ENCODE data around the gene PRRG1. TPM values are rescaled to one million over a fixed set of nuclear protein-coding genes. Genes with fewer than 3 reads are reported as not detected.
"Not testable (repeated sequence)": the region's sequence is repeated elsewhere in the genome, so short reads cannot be mapped to it uniquely, and the experiment has no call there.

Gene PRRG1
- total RNA-seq, 2 donors from 2014 or later = 3.7 to 5.0 TPM

- Histone ChIP-seq H3K36me3 (no peaks in the 10 kb centered on the region), H3K4me1 (replicated peaks) (no peaks in the 10 kb centered on the region), H3K4me3 (no peak overlapping the region), H3K27me3 (replicated peaks; ENCODE audit: insufficient read depth) (no peaks in the 10 kb centered on the region), H3K27ac (no peak overlapping the region), H3K9me3 (no peaks in the 10 kb centered on the region)
- 83% methylated on average over 2 of the region's 2 CpGs for WGBS
- intact Hi-C loops (cut with DNase I) = no loop called here
- DNase-seq (ENCODE audit: low spot score) = no peak
- no peak for TF ChIP-seq CTCF (IDR thresholded peaks at IDR 0.05)
- TF ChIP-seq POLR2AphosphoS5 (IDR thresholded peaks at IDR 0.05) = no peak
- TF ChIP-seq POLR2A (IDR thresholded peaks at IDR 0.05) = no peak
These were observed 136.3 kb downstream of the PRRG1 start for GRCh38 chrX:37485429-37485828.

- no peaks in the 10 kb centered on the region for H3K9me3 ChIP-seq
- WGBS = no CpG with 5 or more reads among the region's 5 CpGs
- TF ChIP-seq POLR2AphosphoS5 (IDR thresholded peaks at IDR 0.05) (no peak), CTCF (IDR thresholded peaks at IDR 0.05) (no peak), POLR2A (IDR thresholded peaks at IDR 0.05) (no peak)
- H3K36me3 ChIP-seq = no peaks in the 10 kb centered on the region
- H3K4me3 ChIP-seq = no peak overlapping the region
- no peak for DNase-seq (ENCODE audit: low spot score)
- no peaks in the 10 kb centered on the region for H3K4me1 ChIP-seq (replicated peaks)
- intact Hi-C loops (cut with DNase I) = no loop called here
- no peak overlapping the region for H3K27ac ChIP-seq
- H3K27me3 ChIP-seq (replicated peaks; ENCODE audit: insufficient read depth) = no peaks in the 10 kb centered on the region
These were observed 138.1 kb downstream of the PRRG1 start for GRCh38 chrX:37487271-37487670.

- TF ChIP-seq CTCF (IDR thresholded peaks at IDR 0.05) (no peak), POLR2A (IDR thresholded peaks at IDR 0.05) (no peak), POLR2AphosphoS5 (IDR thresholded peaks at IDR 0.05) (no peak)
- 85% methylated on average over 3 of the region's 3 CpGs for WGBS
- intact Hi-C loops (cut with DNase I) = no loop called here
- Histone ChIP-seq H3K9me3 (no peaks in the 10 kb centered on the region), H3K27me3 (replicated peaks; ENCODE audit: insufficient read depth) (no peaks in the 10 kb centered on the region), H3K4me3 (no peak overlapping the region), H3K27ac (no peak overlapping the region), H3K36me3 (no peaks in the 10 kb centered on the region), H3K4me1 (replicated peaks) (no peaks in the 10 kb centered on the region)
- DNase-seq (ENCODE audit: low spot score) = no peak
These were observed 139.2 kb downstream of the PRRG1 start for GRCh38 chrX:37488323-37488722.

GRCh38 chrX:37491686-37492085 is 142.5 kb downstream of the PRRG1 start:
- no peaks in the 10 kb centered on the region for H3K9me3 ChIP-seq
- H3K36me3 ChIP-seq = no peaks in the 10 kb centered on the region
- H3K4me3 ChIP-seq = no peak overlapping the region
- no peaks in the 10 kb centered on the region for H3K4me1 ChIP-seq (replicated peaks)
- intact Hi-C loops (cut with DNase I) = no loop called here
- no peaks in the 10 kb centered on the region for H3K27me3 ChIP-seq (replicated peaks; ENCODE audit: insufficient read depth)
- TF ChIP-seq POLR2A (IDR thresholded peaks at IDR 0.05) (no peak), POLR2AphosphoS5 (IDR thresholded peaks at IDR 0.05) (no peak), CTCF (IDR thresholded peaks at IDR 0.05) (no peak)
- 100% methylated on average over 6 of the region's 34 CpGs for WGBS
- DNase-seq (ENCODE audit: low spot score) = no peak
- H3K27ac ChIP-seq = no peak overlapping the region

- H3K27ac ChIP-seq; H3K36me3 ChIP-seq; intact Hi-C loops (cut with DNase I); H3K9me3 ChIP-seq; H3K4me3 ChIP-seq; H3K4me1 ChIP-seq (replicated peaks); H3K27me3 ChIP-seq (replicated peaks; ENCODE audit: insufficient read depth); DNase-seq (ENCODE audit: low spot score): not testable (repeated sequence)
- 10% methylated on average over 2 of the region's 2 CpGs for WGBS
These were observed 146.6 kb downstream of the PRRG1 start for GRCh38 chrX:37495760-37496159.

GRCh38 chrX:37497126-37497525 is 148.0 kb downstream of the PRRG1 start:
- DNase-seq (ENCODE audit: low spot score); H3K27me3 ChIP-seq (replicated peaks; ENCODE audit: insufficient read depth); H3K36me3 ChIP-seq; H3K27ac ChIP-seq; H3K4me1 ChIP-seq (replicated peaks); H3K9me3 ChIP-seq; intact Hi-C loops (cut with DNase I); H3K4me3 ChIP-seq: not testable (repeated sequence)
- WGBS = 100% methylated on average over 1 of the region's 1 CpG

GRCh38 chrX:37498323-37498722 is 149.2 kb downstream of the PRRG1 start:
- H3K27ac ChIP-seq; H3K27me3 ChIP-seq (replicated peaks; ENCODE audit: insufficient read depth); H3K9me3 ChIP-seq; DNase-seq (ENCODE audit: low spot score); H3K36me3 ChIP-seq; H3K4me3 ChIP-seq; H3K4me1 ChIP-seq (replicated peaks); intact Hi-C loops (cut with DNase I): not testable (repeated sequence)

- not testable (repeated sequence) for H3K4me3 ChIP-seq; H3K36me3 ChIP-seq; H3K27ac ChIP-seq; DNase-seq (ENCODE audit: low spot score); H3K4me1 ChIP-seq (replicated peaks); H3K27me3 ChIP-seq (replicated peaks; ENCODE audit: insufficient read depth); H3K9me3 ChIP-seq
- intact Hi-C loops (cut with DNase I) = loop anchor here (10.0 kb wide), 1 partner anchor 325 kb away; no protein-coding TSS in a partner anchor
- 87% methylated on average over 4 of the region's 4 CpGs for WGBS
These were observed 150.5 kb downstream of the PRRG1 start for GRCh38 chrX:37499649-37500048.

Measured in prostate gland (tissue), 2 donors.